Thyroid gland (tissue), 4 donors: ENCODE data around the gene B4GALT5.

ENCODE experiments used
- CTCF ChIP-seq, 6 experiments: fragments of 200-600 bp in 3 of 6; fragments of 450-650 bp in 3 of 6; sonication (generic) in 3 of 6; IDR thresholded peaks; one replicate each; pipeline ENCODE4 v1.5.1; 2016 to 2019; ENCODE audit warnings: antibody characterized with exemption in 6 of 6, mild to moderate bottlenecking in 2 of 6, inconsistent platforms in 1 of 6, moderate library complexity in 1 of 6
- POLR2A ChIP-seq, 2 donors: fragments of 450-650 bp; IDR thresholded peaks; one replicate each; pipeline ENCODE4 v1.6.1; 2017; ENCODE audit warnings: antibody characterized with exemption in 2 of 2, mild to moderate bottlenecking in 2 of 2, moderate library complexity in 1 of 2

DNA sequence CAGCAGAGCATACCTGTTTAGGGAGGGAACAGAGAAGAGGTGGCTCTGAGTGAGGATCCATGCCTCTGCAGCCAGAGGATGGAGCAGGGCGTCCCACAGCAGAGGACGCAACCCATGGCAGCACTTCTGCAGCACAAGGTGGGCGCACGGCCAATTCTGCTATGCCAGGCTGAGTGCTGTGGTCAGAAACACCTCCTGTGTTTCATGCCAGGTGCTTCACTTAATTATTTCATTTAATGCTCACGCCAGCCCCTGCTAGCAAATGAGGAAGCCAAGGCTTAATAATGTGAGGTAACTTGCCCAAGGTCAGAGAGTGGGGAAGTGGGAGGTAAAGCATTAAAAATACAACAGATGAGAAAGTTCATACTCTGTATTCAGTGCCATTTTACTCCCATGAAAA lies 77.2 kb downstream of the B4GALT5 start:
- TF ChIP-seq CTCF (IDR thresholded peaks at IDR 0.05) (no peak), POLR2A (IDR thresholded peaks at IDR 0.05) (no peak)
